Rectal smooth muscle tissue (tissue), 1 donor: ENCODE data around the gene MSLN.
A peak's percentile ranks its signal among the peaks of the same experiment; 100 is the strongest.
"Not testable (repeated sequence)": the region's sequence is repeated elsewhere in the genome, so short reads cannot be mapped to it uniquely, and the experiment has no call there.

Source experiments
- H3K27ac ChIP-seq: one replicate; pipeline ENCODE4 v1.7.0; 2013; ENCODE audit warnings: low read depth, low read length, inconsistent platforms
- H3K27me3 ChIP-seq: one replicate; pipeline ENCODE4 v1.7.0; 2013; ENCODE audit warnings: low read length; ENCODE audit not compliant: control insufficient read depth, insufficient read depth
- H3K36me3 ChIP-seq: one replicate; pipeline ENCODE4 v1.7.0; 2013; ENCODE audit warnings: low read length; ENCODE audit not compliant: control insufficient read depth, insufficient read depth
- H3K4me1 ChIP-seq: one replicate; pipeline ENCODE4 v1.7.0; 2013; ENCODE audit warnings: low read length; ENCODE audit not compliant: control insufficient read depth, insufficient read depth
- H3K4me3 ChIP-seq: one replicate; pipeline ENCODE4 v1.7.0; 2013; ENCODE audit warnings: low read length
- H3K9ac ChIP-seq: one replicate; pipeline ENCODE4 v1.7.0; 2013; ENCODE audit warnings: low read length

Gene MSLN

DNA sequence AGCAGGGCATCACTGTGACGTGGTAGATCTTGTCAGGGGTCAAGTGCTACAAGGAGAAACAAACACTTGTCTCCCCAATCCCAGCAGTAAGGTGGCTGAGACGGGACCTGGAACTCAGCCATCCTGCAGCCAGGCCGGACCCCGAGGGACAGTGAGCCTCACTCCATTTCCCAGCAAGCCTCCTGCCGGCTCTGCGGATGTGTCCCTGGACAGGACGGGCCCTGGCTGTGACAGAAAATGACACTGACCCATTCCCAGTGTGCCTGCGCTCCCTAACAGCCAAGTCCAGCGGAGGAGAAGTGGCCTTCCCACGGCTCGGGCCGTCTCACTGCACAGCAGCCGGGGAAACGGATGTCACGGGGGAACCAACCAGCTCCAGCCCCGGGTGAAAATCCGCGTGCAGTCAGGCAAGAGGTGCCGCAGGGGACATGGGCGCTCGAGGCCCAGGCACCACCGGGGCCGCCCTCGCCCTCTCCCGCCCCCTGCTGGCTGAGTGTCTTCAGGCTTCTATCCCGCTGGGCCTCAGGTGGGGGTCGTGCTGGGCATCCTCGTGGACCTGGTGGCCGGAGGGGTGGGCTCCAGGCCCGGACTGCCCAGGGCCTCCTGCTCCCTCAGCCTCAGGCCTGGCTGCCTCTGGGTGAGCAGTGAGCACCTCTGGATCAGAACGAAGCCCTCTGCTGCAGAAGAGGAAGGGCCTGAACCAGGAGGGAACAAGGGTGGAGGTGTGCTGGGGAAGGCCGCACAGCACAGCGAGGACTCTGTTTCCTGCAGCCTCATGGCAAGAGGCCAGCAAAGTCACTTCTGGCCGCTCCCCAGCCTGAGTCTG is 26.9 kb upstream of the MSLN start:
- Histone ChIP-seq H3K9ac (no peak overlapping the region), H3K27ac (no peak overlapping the region), H3K36me3 (peaks cover 22% of the 10 kb centered on the region), H3K4me3 (no peak overlapping the region), H3K4me1 (no peaks in the 10 kb centered on the region), H3K27me3 (no peaks in the 10 kb centered on the region)

DNA sequence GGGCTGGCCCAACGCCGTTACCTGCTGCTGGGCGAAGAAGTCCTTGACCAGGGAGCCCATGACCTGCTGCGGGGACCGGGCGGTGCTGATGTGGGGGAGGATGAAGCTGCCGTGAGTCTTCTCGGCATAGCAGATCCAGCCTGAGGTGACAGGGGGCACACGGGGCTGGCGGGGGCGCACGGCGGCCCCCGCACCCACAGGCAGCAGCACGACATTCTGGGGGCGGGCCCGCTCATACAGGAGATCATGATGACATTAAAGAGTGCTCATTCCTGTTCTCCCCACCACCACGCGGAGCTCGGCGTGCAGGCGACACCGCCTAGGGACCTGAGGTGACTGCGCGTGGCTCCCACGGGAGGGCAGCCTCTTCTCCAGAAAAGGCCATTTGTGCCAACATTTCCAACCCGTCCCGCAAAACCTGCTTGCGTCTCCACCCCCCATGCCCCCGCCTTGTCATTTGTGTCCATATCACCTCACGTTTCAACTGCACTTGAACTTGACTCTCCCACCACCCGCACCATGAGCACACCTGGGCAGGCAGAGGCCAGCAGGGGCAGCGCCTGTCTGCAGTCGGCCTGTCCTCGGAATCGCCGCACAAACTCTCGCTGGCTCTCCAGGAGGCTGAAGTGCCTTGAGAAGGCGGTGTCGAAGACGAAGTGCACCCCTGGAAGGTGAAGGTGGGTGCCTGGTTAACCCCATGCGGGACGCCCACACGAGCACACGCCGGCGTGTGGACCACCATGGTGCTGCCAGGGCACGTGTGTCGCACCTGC is 26.1 kb upstream of the MSLN start:
- peaks cover 22% of the 10 kb centered on the region for H3K36me3 ChIP-seq

DNA sequence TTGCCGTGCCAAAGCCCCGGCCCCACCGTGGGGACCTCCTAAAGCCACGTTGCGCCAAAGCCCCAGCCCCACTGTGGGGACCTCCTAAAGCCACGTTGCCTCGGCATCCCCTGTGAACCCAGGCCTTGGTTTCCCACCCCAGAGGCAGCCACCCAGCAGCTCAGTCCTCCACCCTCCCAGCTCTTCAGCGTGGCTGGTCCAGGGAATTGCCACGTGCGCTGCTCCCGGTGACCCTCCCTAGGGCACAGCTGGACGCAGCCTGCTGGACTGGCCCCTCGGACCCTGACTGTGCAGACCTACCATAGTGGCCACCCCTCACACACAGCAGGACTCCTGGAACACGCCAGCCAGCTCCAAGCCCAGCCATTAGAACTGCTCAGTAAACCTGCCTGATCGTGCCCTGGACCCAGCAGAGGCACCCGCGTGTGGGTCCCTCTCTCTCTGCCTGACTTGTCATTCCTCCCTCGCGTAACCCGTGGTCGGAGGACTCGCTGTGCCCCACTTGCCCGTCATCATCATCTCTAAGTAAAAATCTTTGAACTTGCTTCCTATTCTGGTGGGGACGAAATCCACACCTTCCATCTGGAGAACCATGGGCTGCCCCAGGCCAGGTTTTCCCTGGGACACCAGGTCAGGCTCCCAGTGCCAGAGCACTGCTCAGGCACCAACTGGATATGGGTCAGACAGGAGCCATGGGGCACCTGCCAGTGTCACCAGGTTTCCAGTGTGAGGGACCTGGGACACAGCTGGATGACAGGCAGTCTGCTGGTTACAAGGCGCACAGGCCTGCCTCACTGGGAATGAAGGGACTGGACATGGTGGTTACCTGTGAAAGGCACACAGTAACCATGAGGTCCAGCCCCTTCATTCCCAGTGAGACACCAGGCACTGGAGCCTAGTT is 25.3 kb upstream of the MSLN start:
- Histone ChIP-seq H3K27ac (no peak overlapping the region), H3K36me3 (peaks cover 22% of the 10 kb centered on the region), H3K9ac (no peak overlapping the region), H3K4me1 (peaks cover 3% of the 10 kb centered on the region), H3K4me3 (no peak overlapping the region), H3K27me3 (no peaks in the 10 kb centered on the region)

More for the DNA sequence above, 26.1 kb upstream of the MSLN start:
- Histone ChIP-seq H3K27ac (no peak overlapping the region), H3K9ac (no peak overlapping the region), H3K27me3 (no peaks in the 10 kb centered on the region), H3K4me1 (no peaks in the 10 kb centered on the region), H3K4me3 (no peak overlapping the region)

DNA sequence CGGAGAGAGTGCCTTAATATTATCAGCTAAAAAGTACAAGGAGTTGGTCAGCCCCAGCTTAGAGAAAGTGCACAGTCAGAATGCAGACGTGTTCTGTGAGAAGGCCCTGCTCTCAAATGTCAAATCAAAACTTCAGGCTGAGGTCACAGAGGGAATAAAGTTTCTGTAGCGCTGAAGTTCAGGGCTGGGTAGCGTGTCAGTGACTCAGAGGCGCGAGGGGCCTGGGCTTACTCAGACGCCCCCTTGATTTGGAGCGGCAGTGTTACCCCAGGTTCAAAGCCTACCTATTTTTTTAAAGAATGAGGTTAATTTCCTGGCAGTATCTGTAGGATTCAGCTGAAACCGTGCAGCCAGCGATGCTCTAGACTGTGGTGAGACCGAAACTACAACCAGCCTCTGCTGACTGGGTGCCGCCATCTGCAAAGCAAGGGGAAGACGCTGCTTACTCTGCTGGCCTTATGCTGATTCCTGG is 24.5 kb upstream of the MSLN start:
- H3K27me3 ChIP-seq, result no peaks in the 10 kb centered on the region
- H3K36me3 ChIP-seq, result peaks cover 22% of the 10 kb centered on the region
- H3K9ac ChIP-seq, result no peak overlapping the region
- H3K4me3 ChIP-seq, result no peak overlapping the region
- no peak overlapping the region for H3K27ac ChIP-seq
- H3K4me1 ChIP-seq, result peaks cover 3% of the 10 kb centered on the region

DNA sequence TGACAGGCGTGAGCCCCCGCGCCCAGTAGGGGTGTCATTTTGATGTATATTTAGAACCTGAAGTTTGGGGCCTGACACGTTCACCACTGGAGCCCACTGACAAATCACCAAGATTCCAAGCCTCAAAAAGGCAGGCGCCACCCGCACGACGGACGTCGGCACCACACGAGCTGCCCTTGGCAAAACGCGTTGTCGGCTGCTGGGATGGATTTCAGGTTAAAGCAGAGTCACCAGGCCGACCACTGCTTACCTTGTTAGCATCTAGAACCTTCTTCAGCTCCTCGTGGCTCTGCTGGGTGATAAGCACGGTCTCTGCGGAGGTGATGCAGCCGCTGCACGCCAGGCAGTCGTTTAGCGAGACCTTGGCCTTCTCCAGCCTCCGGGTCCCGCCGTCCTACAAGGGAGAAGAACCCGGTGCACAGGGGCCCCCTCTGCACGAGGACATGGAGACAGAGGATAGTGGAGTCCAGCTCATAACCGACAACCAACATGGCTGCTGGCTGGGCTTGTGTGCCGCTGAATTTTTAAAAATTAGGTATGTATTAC is 23.5 kb upstream of the MSLN start:
- no peaks in the 10 kb centered on the region for H3K27me3 ChIP-seq
- no peak overlapping the region for H3K27ac ChIP-seq
- H3K36me3 ChIP-seq, result peaks cover 22% of the 10 kb centered on the region
- peaks cover 3% of the 10 kb centered on the region for H3K4me1 ChIP-seq
- no peak overlapping the region for H3K4me3 ChIP-seq
- H3K9ac ChIP-seq, result no peak overlapping the region

DNA sequence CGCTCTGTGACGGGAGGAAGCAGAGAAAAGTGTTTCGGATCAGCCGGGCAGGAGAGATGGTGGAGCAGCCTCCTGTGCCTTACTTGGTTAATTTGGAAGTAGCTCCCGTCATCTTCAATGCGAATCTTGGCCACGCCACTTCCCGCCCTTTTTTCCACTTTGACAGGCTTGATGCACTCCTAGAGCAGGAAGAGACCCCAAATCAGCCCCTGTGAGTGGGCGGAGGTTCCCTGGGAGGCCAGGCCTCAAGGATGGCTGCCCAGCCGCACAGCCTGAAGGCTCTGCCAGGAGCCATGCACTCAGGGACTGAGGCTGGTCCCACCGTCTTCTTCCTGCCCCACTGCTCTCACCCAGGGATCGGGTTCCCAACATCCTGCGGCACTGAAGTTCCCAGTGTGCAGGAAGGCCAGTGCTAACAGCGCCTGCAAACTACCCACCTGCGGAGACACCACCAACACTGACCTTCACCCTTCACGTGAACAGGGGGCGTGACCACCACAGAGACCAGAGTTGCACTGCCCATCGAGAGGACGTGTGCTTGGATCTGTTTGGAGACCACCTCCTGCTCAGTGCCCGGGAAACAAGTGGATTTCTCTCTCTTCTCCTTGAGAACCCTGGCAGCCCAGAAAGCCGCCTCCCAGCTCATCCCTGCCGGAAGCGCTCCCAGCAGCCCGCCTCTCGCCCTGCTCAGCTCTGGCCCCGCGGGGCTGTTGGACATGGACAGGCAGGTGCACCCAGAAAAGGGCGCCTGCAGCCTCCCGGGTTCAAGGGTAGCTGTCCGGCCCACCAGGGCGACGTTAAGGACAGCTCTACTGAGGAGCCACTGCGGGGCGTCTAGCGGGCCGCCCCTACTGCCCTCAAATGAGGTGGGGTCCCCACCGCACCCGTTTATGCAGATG is 20.7 kb upstream of the MSLN start:
- Histone ChIP-seq H3K27me3 (no peaks in the 10 kb centered on the region), H3K27ac (no peak overlapping the region), H3K36me3 (peaks cover 8% of the 10 kb centered on the region), H3K4me1 (peaks cover 3% of the 10 kb centered on the region), H3K9ac (peak overlapping the region; percentile 80), H3K4me3 (peak overlapping the region; percentile 79)

DNA sequence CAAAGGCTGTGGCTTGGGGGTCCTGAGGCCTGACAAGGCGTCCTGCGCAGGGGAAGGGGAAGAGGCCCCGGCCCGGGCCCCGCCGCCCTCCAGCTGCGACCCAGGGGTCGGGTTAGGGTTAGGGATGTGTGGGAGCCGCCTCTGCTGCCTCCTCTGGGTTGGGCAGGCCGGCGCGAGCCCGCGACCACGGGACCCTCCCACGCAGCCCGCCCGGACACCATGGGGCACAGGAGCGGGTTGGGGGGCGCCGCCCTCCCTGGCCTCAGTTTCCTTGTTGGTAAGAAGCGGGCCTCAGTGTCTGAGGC is 20.1 kb upstream of the MSLN start:
- Histone ChIP-seq H3K4me1 (peaks cover 3% of the 10 kb centered on the region), H3K4me3 (peak overlapping the region; percentile 79), H3K27ac (no peak overlapping the region), H3K9ac (peak overlapping the region; percentile 80), H3K27me3 (no peaks in the 10 kb centered on the region), H3K36me3 (peaks cover 8% of the 10 kb centered on the region)

DNA sequence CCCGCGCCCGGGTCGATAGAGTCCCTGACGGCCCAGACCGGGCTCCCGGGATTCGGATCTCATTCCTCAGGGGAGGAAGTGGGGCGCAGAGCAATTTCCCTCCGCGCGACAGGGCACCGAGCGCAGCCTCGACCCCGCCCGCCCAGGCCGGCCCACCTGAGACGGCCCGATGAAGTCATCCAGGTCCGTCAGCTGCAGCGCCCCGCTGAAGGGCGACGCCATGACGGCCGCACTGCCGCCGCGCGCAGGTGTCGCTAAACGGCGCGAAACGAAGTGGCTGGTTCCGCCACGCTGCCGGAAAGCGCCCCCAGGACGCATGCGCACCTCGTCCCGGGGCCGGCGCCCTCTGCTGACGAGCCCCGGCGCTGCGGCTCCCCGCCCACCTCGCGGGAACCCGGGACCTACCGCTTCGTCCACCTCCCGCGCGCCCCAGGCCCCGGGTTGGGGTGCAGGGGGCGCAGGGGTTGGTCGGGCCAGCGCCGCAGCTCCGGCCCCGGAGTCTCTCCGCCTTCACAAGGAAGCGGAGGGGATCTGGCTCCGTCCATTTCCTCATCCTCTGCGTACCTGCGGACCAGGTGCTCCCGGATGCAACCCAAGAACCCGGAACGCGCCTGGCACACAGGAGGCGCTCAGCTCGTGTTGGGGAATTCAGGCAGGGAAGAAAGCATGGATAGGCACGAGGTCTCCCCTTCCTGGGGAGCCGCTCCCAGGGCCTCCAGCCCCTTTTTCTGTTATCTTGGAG is 19.6 kb upstream of the MSLN start, which contains the start of gene CIAO3:
CIAO3 (minus strand) TSS at position 234 of the 742 bp plus-strand sequence; CDS start at position 222, 12 bp downstream.
- Histone ChIP-seq H3K27ac (no peak within 1 kb of the TSS), H3K27me3 (peaks cover 2% of the 10 kb centered on the region), H3K9ac (peak within 1 kb of the TSS; percentile 80), H3K4me1 (peaks cover 3% of the 10 kb centered on the region), H3K4me3 (peak within 1 kb of the TSS; percentile 79), H3K36me3 (peaks cover 8% of the 10 kb centered on the region)

DNA sequence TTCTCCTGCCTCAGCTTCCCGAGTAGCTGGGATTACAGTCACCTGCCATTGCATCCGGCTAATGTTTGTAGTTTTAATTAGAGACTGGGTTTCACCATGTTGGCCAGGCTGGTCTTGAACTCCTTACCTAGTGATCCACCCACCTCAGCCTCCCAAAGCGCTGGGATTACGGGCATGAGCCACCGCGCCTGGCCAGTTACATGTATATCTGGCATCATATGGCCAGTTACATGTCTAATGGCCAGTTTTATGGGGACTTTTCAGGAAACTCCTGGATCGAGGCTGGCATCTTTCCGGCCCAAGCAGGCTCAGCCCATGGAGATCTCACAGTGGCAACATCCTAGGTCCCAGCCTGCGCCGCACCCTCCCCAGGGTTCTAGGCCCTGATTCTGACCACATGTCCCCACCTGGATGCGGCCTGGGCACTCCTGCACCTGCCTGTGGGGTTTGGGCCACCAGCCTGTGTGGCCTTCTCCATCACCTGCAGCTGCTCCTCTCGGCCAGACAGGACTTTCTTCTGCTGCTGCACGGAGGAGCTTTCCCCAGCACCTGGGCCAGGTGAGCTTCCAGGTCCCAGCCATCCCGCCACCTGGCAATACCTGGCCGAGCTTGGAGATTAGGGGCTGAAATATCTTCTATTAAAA is 18.4 kb upstream of the MSLN start:
- H3K27ac ChIP-seq, result no peak overlapping the region
- no peak overlapping the region for H3K4me3 ChIP-seq
- H3K36me3 ChIP-seq, result peaks cover 1% of the 10 kb centered on the region
- H3K4me1 ChIP-seq, result peaks cover 3% of the 10 kb centered on the region
- H3K27me3 ChIP-seq, result peaks cover 2% of the 10 kb centered on the region
- H3K9ac ChIP-seq, result no peak overlapping the region

DNA sequence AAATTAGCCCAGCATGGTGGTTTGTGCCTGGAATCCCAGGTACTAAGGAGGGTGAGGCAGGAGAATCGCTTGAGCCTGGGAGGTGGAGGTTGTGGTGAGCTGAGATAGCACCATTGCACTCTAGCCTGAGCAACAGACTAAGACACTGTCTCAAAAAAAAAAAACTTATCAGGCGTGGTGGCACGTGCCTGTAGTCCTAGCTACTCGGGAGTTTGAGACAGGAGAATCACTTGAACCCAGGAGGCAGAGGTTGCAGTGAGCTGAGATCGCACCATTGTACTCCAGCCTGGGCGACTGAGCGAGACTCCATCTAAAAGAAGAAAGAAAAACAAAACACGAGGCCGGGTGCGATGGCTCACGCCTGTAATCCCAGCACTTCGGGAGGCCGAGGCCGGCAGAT is 17.6 kb upstream of the MSLN start:
- H3K4me3 ChIP-seq, H3K36me3 ChIP-seq, H3K9ac ChIP-seq, H3K4me1 ChIP-seq, H3K27ac ChIP-seq, H3K27me3 ChIP-seq: not testable (repeated sequence)
